ENCODE results near the gene IL27RA.
A peak's percentile ranks its signal among the peaks of the same experiment; 100 is the strongest.
"Not testable (repeated sequence)": the region's sequence is repeated elsewhere in the genome, so short reads cannot be mapped to it uniquely, and the experiment has no call there.

Gene IL27RA

GRCh38 chr19:14042659-14043608 lies 11.4 kb downstream of the IL27RA start:
- H3K36me3 ChIP-seq (ENCODE audit: insufficient read depth, low read length); H3K4me1 ChIP-seq (ENCODE audit: insufficient read depth, low read length, severe bottlenecking); H3K9me3 ChIP-seq (ENCODE audit: low read length); H3K9ac ChIP-seq (ENCODE audit: low read length); H4K20me1 ChIP-seq (ENCODE audit: insufficient read depth, low read length); H3F3A ChIP-seq (ENCODE audit: insufficient read depth, low read length); H2AFZ ChIP-seq (ENCODE audit: low read length); H3K9me2 ChIP-seq (ENCODE audit: low read depth, low read length); H3K79me2 ChIP-seq (ENCODE audit: insufficient read depth, low read length); H3K4me3 ChIP-seq (ENCODE audit: low read depth, low read length, poor library complexity, severe bottlenecking); H3K4me2 ChIP-seq (ENCODE audit: low read length); H3K27ac ChIP-seq (ENCODE audit: low read depth, low read length, poor library complexity, severe bottlenecking); H3K27me3 ChIP-seq (ENCODE audit: insufficient read depth, low read length): not testable (repeated sequence)
- peak; percentile 65 for TF ChIP-seq CTCF (IDR thresholded peaks at IDR 0.05; ENCODE audit: low read length)

DNA sequence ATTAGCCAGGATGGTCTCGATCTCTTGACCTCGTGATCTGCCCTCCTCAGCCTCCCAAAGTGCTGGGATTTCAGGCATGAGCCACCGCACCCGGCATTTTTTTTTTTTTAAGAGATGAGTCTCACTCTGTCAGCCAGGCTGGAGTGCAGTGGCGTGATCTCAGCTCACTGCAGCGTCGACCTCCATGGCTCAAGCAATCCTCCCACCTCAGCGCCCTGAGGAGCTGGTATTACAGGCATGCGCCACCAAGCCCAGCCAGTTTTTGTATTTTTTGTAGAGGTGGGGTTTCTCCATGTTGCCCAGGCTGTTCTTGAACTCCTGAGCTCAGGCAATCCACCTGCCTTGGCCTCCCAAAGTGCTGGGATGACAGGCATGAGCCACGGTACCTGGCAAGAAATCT lies 16.3 kb downstream of the IL27RA start:
- not testable (repeated sequence) for H3F3A ChIP-seq (ENCODE audit: insufficient read depth, low read length); H3K79me2 ChIP-seq (ENCODE audit: insufficient read depth, low read length); H3K27me3 ChIP-seq (ENCODE audit: insufficient read depth, low read length); H3K9me2 ChIP-seq (ENCODE audit: low read depth, low read length); H2AFZ ChIP-seq (ENCODE audit: low read length); H3K36me3 ChIP-seq (ENCODE audit: insufficient read depth, low read length); H4K20me1 ChIP-seq (ENCODE audit: insufficient read depth, low read length); H3K27ac ChIP-seq (ENCODE audit: low read depth, low read length, poor library complexity, severe bottlenecking); H3K9me3 ChIP-seq (ENCODE audit: low read length); H3K9ac ChIP-seq (ENCODE audit: low read length); H3K4me2 ChIP-seq (ENCODE audit: low read length); H3K4me1 ChIP-seq (ENCODE audit: insufficient read depth, low read length, severe bottlenecking); H3K4me3 ChIP-seq (ENCODE audit: low read depth, low read length, poor library complexity, severe bottlenecking)

DNA sequence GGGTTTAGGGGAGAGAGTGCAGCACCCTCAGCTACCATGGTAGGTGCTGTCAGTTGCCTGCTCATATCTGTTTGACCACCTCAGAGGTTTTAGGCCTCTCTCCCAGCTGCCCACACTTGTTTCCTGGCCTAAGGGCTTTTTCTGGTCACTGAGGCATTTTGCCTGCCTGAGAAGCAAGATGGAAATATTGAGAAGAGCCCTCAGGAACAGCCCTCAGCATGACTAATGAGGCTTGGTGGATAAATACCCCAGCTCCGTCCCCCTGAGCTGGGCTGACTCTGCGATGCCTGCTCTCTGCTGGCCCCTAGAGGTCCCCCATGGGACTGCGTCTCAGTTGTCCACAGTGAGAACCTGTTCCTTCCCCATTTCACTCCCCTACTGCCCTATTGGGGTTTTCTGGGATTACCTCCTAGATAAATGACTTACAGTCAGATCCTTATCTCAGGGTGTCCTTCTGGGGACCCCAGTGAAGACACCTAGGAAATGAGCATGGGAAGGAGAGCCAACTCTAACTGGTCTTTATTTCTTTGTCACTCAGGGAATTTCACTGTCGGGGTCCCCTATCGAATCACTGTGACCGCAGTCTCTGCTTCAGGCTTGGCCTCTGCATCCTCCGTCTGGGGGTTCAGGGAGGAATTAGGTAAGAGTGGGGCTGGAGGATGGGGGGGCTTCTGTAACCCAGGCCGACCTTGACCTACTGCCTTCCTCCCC lies 17.0 kb downstream of the IL27RA start:
- H3K4me1 ChIP-seq (ENCODE audit: insufficient read depth, low read length, severe bottlenecking) = no peaks in the 10 kb centered on the region
- H3K36me3 ChIP-seq (ENCODE audit: insufficient read depth, low read length) = no peaks in the 10 kb centered on the region
- no peak overlapping the region for H3K4me2 ChIP-seq (ENCODE audit: low read length)
- no peaks in the 10 kb centered on the region for H3K27me3 ChIP-seq (ENCODE audit: insufficient read depth, low read length)
- H4K20me1 ChIP-seq (ENCODE audit: insufficient read depth, low read length) = no peaks in the 10 kb centered on the region
- H3K4me3 ChIP-seq (ENCODE audit: low read depth, low read length, poor library complexity, severe bottlenecking) = no peak overlapping the region
- no peak overlapping the region for H3K9ac ChIP-seq (ENCODE audit: low read length)
- no peak overlapping the region for H2AFZ ChIP-seq (ENCODE audit: low read length)
- TF ChIP-seq CTCF (IDR thresholded peaks at IDR 0.05; ENCODE audit: low read length) (peak; percentile 87), EZH2 (IDR thresholded peaks at IDR 0.05; ENCODE audit: borderline replicate concordance, low read length) (no peak)
- no peaks in the 10 kb centered on the region for H3K9me2 ChIP-seq (ENCODE audit: low read depth, low read length)
- H3F3A ChIP-seq (ENCODE audit: insufficient read depth, low read length) = no peaks in the 10 kb centered on the region
- no peaks in the 10 kb centered on the region for H3K79me2 ChIP-seq (ENCODE audit: insufficient read depth, low read length)
- H3K9me3 ChIP-seq (ENCODE audit: low read length) = 0 out of 2 replicates have a peak, but pooled peaks cover 3% of the 10 kb centered on the region
- H3K27ac ChIP-seq (ENCODE audit: low read depth, low read length, poor library complexity, severe bottlenecking) = no peak overlapping the region
